ENCODE results near the gene DIDO1.

Gene DIDO1

GRCh38 chr20:62951143-62951895 lies 25.0 kb upstream of the DIDO1 start:
- DNase-seq (ENCODE audit: low spot score), result no peak

DNA sequence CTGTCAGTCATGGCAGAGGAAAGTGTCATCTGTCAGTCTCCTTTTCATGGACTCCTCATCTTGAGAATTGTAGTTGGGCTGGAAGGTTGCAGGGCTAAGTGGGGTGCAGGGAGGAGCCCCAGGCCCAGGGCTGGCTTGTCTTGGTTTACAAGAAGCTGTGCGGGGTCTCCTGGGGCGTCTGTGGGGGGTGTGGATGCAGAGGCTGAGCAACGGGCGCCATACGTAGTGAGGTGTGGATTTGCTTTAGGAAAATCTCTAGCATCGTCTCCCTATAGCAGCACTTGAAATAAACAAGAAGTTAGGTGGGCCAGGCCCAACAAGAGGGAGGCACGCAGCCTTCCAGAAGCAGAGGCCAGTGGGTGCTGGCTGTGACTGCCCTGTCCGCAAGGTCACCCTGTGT lies 24.4 kb upstream of the DIDO1 start:
- DNase-seq (ENCODE audit: low spot score), result no peak

DNA sequence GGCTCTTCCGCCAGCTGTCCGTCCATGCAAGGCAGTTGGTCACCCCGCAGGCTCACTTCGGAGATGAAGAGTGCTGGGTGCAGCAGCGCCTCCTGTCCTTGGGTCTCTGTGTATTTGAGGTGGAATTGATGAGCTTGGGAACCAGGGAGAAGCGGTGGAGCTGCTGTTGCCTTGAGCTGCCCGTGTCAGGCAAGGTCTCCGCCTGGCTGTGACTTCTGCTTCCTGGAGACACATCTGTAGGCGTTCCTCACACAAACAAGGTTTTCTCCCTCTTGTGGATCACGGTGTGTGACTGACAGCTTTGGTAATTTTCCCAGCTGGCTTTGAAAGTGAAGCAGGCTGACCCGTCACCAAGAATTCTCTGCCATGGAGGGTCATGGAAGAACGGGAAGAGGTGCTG lies 23.7 kb upstream of the DIDO1 start:
- no peak for DNase-seq (ENCODE audit: low spot score)

GRCh38 chr20:62949153-62949821 lies 23.0 kb upstream of the DIDO1 start:
- DNase-seq (ENCODE audit: low spot score), result no peak

DNA sequence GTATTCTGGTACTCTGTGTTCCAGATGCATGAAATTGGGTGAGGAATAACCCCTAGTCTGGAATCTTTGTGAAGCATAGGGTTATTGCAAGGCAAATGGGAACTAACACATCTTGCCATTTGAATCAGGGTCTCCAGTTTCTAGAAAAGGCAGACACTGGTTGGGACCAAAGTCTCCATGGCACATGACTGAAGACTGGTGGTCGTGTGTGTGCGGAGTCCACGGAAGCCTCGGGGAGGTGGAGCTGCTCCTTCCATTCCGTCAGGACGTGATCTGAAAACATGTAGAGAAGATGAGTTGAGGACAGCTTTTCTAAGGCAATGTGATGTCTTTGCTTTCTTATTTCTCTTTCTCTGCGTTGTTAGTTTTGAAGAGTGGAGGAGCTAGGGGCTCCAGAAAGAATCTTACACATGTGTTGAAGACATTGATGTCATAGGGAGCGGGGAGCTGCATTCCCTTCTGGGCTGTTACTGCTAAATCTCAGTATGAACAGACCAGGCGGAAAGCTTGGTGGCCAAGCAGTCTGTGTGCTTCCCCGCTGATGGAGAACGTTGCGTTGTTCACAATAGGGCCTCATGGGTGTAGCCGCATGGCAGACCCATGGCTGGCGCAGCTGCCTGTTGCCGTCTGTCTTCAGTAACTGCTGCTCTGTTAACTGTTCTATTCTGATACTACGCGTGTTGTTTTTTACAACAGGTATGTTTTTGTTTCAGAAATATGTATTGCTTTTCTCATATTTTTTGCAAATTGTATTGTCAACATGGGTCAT lies 21.4 kb upstream of the DIDO1 start:
- no peak for DNase-seq (ENCODE audit: low spot score)

DNA sequence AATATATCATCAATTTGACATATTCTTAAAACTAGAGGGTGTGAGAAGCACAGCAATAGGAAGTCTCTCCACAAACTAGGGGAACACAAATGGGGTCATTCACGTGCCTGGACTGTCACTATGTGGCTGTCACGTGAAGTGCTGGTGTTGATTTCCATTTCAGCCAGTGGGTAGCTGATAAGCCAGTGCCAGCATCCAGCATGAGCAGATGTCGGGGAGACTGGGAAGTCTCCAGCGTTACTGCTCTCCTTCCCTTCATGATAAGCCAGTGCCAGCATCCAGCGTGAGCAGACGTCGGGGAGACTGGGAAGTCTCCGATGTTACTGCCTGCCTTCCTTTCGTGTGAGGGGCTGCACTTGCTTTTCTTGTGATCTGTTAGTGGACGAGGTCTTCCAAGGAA lies 20.6 kb upstream of the DIDO1 start:
- DNase-seq (ENCODE audit: low spot score), result no peak

DNA sequence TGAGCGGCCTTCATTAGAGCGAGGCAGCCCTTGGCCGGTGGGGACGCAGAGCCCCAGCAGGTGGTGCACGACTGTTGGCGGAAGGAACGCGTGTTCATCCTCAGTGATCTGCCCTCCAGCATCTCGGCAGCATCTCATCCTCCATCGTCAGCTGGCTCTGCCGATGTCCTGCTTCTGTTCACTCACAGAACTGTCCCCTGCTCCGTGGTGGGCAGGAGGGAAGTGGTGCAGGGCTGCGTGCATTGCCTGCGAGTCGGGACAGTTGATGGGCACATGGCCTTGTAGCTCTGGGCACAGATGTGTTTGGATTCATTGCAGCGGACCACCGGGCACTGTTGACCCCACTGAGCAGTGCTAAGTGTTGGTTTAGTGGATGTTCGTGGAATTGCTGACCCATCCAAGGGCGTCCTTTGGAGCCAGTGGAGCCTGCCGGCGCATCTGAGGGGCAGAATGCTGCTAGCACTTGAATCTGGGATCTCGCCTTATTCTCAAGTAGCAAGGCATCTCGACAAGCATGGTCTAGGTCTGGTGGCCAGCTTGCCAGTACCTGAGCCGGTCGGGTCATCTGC lies 19.6 kb upstream of the DIDO1 start:
- DNase-seq (ENCODE audit: low spot score), result no peak

GRCh38 chr20:62944746-62945145 lies 18.4 kb upstream of the DIDO1 start:
- no peak for DNase-seq (ENCODE audit: low spot score)

- no peak for DNase-seq (ENCODE audit: low spot score)
Measured at GRCh38 chr20:62944184-62944583, 17.9 kb upstream of the DIDO1 start.

GRCh38 chr20:62943396-62943795 lies 17.1 kb upstream of the DIDO1 start:
- no peak for DNase-seq (ENCODE audit: low spot score)

DNA sequence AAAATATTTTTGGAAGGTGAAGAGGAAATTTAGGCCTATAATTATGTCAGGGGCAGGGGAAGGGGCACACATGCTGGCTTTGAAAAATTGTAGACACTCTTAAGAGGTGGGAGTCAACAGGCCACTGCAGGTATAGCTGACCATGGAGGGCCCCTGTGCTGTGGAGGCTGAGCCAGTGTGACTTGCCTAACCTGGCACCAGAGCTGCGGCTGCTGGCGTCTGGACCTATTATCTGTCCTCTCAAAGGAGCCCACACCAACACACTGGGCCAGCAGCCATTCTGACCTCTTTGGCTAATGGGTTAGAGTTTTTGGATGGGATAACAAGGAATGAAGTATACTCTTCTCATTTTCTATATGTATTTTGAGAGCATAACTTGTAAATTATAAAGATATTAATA lies 16.2 kb upstream of the DIDO1 start:
- no peak for DNase-seq (ENCODE audit: low spot score)

- DNase-seq (ENCODE audit: low spot score), result no peak
Measured at GRCh38 chr20:62941792-62942191, 15.5 kb upstream of the DIDO1 start.

DNA sequence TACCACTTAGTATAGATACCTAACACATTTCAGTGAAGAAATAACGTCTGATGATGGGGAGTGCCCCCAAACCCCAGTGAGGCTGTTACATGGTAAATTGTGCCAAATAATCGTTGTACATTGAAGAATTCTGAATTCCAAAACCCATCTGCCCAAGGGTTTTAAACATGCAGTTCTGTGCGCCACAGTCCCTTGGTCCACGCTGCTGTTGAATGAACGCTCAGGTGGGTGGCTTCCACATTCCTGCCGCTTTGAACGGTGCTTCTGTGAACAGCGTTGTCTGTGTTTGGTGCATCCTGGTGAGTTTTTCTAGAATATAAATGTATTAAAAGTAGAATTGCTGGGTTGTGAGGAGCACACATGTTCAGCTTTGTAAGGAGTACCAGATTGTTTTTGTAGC lies 14.6 kb upstream of the DIDO1 start:
- no peak for DNase-seq (ENCODE audit: low spot score)

DNA sequence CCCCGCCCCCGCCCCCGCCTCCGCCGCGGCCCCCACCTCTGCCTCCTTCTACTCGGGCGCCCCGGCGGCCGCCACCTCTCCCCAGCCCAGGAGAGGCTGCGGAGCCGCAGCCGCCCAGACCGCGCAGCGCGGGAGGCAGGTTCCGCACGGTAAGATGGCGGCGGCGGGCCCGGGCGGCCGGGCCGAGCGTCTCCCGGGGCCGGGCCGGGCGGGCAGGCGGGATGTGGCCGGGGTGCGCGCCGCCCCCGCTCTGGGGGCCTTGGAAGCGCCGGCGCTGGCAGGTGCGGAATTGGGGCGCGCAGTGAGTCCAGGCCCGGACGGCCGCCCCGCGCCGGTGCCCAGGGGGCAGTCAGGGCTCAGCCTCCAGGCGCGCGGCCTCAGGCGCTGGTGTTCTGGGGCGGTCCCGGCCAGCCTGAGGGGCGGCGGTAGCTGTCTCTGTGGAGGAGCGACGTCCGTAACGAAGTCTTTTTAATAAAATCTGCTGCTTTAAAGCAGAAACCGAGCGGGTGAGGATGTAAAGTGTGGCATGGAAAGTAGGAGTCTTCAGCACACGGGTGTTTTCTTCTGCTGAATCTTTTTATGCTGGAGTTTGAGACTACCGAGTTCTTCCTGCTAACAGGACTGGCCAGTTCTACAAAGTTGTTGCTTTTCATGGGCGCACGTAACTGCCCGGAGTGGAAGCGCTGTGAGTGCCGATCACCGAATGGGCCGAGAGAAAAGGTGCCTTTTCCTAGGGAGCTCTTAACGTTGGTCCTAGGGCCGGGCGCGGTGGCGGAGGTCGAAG lies 12.0 kb upstream of the DIDO1 start, which contains the start of gene GID8:
Gene GID8, plus strand, starts transcription at position 43 of the 784 bp plus-strand sequence. CDS start 3,356 bp downstream, outside the sequence.
- DNase-seq (ENCODE audit: low spot score), result peak; percentile 75

DNA sequence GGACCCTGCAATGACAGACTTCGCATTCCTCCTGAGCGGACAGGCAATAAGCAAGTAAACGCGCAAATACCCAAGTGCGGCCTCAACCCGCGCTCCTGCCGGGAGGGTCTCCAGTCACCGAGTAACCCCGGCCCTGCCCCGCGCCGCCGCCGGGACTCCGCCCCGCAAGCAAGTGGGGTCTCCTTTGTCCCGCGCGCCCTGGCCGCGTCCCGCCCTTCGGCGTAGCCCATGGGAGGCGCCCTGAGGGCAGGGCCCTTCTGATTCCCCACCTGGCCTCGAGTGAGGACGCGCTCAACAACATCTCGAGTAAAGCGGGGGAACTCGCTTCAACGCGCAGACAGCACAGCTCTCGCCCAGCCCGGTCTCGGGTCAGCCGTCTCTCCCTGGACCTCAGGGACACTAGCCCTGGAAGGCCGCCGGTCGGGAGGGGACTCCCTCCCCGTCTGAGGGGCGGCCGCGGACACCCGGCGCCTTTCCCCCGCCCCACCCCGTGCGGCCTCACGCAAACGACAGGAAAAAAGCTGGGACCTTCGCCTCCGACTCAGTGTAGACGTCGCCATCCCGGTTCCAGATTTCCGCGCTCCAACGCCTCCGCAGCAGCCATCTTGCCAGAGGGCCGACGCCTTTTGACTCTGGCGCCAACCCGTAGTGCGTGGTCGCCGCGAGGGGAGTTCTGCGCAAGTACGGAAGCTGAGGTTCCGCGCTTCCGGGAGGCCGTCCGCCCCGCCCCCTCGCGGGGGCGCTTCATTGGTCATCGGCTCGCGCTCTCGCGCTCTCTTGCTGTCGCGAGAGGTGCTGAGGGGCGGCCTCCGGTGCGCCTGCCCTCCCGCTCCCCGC lies 11.2 kb upstream of the DIDO1 start:
- DNase-seq (ENCODE audit: low spot score), result peak; percentile 97

GRCh38 chr20:62935968-62936585 lies 9.8 kb upstream of the DIDO1 start:
- DNase-seq (ENCODE audit: low spot score), result no peak

DNA sequence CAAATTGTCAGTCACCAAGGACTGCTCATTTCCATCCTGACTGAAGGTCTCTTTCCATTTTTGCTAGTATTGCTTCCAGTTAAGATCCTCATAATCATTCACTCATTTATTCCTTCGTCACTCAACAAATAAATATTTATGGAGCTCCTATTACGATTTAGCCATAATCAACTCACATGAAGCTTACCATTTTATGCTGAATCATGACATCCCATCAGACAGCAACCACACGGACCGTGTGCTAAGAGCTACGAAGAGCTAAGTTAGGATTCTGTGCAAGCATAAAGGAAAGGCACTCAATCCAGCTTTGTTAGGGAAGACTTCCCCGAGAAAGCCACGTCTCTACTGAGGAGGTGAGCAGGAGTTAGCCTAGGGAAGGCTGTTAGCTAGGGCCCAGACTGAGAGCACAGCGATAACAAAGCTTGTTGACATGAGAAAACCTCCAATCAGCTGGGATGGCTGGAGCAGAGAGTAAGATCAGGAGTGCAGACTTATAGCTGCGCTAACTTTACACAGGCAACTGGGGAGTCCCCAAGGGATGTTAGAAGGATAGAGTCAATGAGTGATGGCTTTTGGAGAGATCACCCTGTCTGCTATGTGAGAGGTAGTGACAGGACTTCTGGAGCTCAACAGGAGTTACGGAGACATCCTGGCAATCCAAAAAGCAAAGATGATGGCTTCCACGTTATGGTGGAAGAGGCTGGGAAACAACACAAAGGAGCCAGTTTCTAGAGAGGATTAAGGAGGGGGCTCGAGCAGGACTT lies 9.1 kb upstream of the DIDO1 start:
- DNase-seq (ENCODE audit: low spot score), result no peak

- no peak for DNase-seq (ENCODE audit: low spot score)
Measured at GRCh38 chr20:62933966-62934365, 7.7 kb upstream of the DIDO1 start.

DNA sequence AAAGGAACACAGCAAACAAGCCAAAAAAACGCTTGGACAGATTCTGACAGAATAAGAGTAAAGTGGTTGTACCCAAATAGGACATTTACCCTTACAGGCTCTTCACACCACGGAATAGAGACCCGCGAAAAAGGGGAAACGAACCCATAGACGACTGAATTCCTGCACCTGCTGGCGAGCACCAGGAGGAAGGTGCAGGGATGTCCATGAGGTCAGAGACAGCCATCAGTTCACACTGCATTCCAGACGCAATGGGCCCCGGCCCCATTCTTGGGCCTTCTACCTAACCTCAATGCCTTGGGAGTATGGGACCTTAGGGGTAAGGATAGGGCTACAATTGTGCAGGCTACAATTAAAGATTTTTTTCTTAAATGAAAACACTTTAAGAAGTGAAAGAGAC lies 5.2 kb upstream of the DIDO1 start:
- no peak for DNase-seq (ENCODE audit: low spot score)

All from AG20443 (cell line).